B cell (primary cell): ENCODE results near the gene CLVS2.

ENCODE experiments used
- EZH2 ChIP-seq: IDR thresholded peaks from 2 replicates; pipeline ENCODE4 v1.6.1; 2012; ENCODE audit warnings: borderline replicate concordance, low read depth, mild to moderate bottlenecking, moderate library complexity, low read length; ENCODE audit not compliant: insufficient read depth, poor library complexity, severe bottlenecking
- TF ChIP-seq, protein P1 (sequence below): fragments of 200-600 bp; IDR thresholded peaks from one replicate; pipeline ENCODE4 v1.8.0; 2022; ENCODE audit warnings: antibody characterized with exemption, mild to moderate bottlenecking

- TF ChIP-seq, protein P1, sequence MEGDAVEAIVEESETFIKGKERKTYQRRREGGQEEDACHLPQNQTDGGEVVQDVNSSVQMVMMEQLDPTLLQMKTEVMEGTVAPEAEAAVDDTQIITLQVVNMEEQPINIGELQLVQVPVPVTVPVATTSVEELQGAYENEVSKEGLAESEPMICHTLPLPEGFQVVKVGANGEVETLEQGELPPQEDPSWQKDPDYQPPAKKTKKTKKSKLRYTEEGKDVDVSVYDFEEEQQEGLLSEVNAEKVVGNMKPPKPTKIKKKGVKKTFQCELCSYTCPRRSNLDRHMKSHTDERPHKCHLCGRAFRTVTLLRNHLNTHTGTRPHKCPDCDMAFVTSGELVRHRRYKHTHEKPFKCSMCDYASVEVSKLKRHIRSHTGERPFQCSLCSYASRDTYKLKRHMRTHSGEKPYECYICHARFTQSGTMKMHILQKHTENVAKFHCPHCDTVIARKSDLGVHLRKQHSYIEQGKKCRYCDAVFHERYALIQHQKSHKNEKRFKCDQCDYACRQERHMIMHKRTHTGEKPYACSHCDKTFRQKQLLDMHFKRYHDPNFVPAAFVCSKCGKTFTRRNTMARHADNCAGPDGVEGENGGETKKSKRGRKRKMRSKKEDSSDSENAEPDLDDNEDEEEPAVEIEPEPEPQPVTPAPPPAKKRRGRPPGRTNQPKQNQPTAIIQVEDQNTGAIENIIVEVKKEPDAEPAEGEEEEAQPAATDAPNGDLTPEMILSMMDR = no peak
- TF ChIP-seq EZH2 = no peak
These were observed 1.8 kb upstream of the CLVS2 start for GRCh38 chr6:122994256-122994655.
